Activated CD4-positive, alpha-beta T cell treated with anti-CD3 and anti-CD28 coated beads for 1 hour (primary cell): ENCODE measurements around the gene COL6A5.
"Not testable (repeated sequence)": the region's sequence is repeated elsewhere in the genome, so short reads cannot be mapped to it uniquely, and the experiment has no call there.

Source experiments
- DNase-seq: peaks from one replicate; pipeline ENCODE4 v3.0.0-alpha.2; 2020

Gene COL6A5

DNA sequence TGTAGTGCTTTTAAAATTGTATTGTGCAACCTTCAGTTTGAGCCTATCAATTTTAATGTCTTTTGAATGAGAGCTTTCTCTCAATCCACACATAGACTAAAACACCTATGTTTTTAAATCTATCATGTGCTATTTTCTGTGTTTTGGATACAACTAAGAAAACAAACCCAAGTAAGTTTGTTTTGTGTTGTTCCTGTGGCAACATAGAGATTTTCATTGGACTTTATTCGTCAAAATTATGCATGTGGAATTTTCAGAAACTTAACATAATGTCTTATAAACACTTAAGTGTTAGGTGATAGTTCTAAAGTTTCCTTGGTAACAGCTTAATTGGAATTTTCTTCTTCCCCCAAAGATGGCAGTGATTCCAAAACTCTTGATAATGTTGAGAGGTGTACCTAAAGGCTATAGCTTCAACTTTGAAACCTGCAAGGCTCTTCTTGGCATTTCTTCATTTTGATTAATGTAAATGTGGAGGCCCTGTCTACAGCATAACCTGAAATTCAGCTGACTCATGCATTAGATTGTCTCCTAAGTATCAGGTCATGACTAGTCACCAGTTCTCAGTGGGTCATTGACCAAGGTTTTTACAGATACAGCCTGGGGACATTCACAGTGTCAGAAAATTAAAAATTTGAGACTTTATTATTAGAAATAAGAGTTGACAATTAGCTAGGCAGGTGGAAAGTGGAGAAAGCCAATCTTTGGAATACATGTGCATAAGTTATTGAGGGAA, 44.4 kb downstream of the COL6A5 start:
- DNase-seq, result no peak

DNA sequence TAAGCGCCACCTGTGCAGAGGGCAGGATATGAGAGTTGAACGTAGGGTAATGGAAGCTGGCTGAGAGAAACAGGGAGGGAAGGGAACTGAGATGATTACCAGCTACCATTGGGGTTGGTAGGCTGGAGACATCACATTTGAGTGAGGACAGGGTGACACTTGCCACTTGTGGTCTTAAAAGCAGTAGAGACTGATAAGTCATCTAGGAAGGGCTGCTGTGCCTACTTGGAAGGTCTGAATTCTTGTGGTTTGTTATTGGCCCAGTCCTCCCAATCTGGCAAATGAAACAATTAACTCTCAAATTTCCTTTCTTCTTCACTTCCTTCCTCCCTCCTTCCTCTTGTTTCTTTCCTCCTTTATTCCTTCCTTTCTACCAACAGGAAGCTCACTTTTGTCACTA, 46.8 kb downstream of the COL6A5 start:
- no peak for DNase-seq

DNA sequence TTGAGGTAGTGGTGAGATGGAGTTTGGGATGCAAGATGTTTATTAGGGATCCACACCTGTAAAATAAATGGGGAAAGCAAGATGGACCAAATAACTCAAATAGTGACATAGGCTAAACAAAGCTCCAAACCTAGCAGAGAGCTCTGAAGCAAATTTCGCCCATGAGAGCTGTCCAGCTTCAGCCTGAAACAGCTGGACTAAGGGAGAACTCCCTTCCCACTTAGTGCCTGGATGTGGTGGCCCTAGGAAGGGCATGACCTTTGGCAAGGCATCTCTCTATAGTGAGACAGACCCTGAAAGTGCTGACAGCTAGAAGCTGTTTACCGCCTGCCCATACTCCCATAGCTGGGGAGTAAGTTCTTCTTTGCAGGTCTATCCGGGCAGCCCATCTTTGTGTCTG, 48.1 kb downstream of the COL6A5 start:
- DNase-seq, result no peak

DNA sequence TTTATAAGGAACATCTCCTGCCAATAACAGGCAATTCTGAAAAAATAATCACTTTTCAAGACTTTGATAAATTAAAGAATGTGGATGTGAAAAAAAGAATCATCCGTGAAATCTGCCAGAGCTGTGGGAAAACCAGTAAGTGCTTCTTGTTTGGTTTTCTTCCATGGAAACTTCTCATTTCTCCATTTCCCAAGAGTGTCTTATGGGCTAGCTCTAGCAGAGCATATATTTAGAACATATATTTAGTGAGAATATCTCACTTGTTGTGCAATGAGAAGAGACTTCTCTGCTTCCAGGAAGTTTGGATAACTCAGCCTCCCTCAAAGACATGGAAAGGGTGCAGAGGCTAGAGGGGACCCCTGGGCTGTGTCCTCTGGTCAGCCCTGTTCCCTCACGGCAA, 49.9 kb downstream of the COL6A5 start:
- no peak for DNase-seq

DNA sequence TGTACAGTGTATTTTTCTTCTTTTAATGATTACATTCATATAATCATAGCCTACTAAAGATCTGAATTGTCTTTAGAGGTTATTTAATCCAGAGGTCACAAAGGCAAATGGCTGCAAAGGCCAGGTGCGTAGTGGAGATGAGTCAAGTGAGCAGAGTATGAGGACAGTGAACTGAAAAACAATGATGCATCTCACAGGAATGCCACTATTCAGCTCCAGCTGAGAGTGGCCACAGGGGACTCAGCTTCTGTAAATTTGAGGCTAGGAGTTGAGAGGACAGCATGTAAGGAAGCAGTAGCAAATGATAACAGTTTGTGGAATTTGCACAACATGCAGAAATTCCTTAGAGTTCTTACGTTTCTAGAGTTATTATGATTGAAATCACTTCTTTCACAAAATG, 50.4 kb downstream of the COL6A5 start:
- no peak for DNase-seq

DNA sequence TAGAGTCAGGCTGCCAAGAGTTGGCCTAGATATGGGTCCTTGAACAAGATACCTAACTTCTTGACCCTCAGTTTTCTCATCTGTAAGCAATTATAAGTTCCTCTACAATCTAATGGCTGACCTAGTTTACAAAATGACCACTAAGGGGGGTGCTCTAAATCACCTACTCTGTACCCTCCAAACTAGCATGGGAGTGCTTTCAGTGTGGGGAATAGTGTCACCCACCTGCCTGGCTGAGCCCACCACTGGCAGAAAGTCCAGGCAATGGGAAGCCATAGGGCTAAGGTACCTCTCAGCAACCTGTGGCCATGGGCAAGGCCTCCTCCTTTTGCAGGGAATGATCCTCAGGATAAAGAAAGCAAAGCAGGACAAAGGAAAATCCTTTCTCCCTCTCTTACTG, 58.9 kb downstream of the COL6A5 start:
- no peak for DNase-seq

DNA sequence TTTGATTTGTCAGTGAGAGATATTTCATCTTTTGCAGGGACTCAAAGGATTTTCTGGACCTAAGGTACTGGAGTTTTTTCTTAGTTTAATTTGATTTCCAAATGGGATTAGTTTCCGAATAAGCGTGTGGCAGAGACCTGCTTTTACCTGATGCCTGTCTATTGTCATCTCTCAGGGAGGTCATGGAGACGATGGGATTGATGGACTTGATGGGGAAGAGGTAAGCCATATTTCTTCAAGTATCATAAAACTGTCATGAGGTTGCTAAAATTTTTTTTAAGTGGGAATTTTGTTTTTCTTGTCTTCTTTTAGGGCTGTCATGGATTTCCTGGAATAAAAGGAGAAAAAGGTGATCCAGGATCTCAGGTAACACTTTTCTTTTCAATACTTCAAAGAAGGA, 60.5 kb downstream of the COL6A5 start:
- DNase-seq, result no peak

DNA sequence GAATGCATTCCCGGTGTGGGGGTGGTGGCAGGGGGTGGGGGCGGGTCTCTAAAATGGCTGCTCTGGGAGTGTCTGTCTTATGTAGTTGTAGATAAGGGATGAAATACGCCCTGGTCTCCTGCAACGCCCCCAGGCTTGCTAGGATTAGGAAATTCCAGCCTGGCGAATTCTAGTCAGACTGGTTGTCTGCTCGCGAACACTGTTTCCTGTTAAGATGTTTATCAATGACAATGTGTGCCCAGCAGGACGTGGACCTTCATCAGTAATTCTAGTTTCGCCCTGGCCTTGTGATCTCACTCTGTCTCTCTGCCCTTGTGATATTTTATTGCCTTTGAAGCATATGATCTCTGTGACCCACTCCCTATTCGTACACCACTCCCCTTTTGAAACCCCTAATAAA, 62.8 kb downstream of the COL6A5 start:
- DNase-seq, result not testable (repeated sequence)

DNA sequence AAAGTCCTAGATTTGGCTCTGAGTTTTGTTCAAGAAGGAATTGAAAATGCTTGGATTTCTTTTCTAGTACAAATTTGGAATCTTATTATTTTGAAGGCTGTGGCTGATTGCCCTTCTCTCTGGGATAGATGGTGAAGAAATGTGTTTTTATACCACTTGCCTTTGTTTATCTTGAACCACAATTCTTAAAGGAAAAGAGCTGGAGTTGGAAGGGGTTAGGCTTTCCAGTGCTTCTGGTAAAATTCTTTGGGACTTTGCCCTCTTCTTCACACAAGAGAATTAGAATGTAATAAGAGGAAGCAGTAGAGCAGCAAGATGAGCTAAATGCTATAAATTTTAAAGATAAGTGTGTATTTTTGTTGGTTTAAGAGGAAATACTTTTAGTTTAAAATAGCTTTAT, 65.8 kb downstream of the COL6A5 start:
- no peak for DNase-seq

DNA sequence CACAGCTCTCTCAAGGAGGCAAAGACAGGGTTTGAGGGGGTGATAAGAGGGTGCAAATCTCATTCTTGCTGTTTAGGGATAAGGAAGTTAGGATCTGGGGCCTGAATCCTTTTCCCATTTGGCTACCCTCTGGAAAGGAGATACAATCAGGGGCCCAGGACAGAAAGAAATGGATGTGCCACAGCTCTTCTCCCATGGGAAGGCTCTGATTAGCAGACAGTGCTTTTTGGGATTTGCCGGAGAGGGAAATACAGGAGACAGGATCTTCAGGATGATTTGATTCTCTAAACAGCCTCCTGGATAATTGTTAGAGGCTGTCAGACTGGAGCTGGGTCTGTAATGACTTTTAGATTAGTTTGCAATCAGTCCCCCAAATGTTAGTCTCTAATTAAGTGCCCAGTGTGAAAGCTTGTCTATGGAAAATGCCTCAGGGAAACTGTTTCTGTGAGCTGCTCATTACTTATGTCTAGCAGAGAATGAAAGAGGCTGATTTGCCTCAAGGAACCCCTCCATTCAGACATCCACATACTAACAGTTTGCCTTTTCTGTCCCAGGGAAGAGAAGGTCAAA, 67.6 kb downstream of the COL6A5 start:
- no peak for DNase-seq

DNA sequence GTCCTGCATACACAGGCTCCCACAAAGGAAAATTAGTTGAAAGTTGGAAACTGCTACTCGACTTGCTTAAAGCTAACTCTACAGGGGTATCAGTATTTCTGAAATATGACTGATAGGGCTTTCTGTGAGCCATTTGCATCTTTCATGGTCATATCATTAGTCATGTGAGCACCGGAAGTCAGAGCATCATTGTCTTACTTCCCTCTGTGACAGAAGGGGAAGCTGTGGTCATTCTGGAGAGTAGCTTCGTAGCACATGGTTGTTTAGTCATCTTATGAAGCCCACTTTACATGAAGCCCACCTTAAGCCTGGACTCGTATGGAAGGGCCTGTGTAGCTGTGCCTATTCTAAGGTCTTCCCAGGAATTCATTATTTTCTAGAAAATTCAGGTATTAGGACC, 69.0 kb downstream of the COL6A5 start:
- no peak for DNase-seq

DNA sequence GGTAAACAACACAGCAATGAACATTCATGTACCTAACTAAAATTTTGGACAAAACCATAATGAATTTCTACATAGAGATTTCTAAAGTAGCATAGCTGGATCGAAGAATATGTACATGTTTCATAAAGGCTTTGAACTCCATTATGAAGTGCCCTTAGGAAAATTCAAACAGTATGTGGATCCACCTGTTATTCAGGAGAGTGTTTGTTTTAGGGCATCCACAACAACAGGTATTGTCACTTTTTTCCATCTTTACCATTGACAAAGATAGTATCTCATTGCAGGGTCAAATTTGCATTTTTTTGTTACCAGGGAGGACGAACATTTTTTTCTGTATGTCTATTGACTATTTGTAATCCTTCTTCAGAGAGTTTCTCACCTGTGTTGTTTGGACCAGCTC, 75.0 kb downstream of the COL6A5 start:
- no peak for DNase-seq

DNA sequence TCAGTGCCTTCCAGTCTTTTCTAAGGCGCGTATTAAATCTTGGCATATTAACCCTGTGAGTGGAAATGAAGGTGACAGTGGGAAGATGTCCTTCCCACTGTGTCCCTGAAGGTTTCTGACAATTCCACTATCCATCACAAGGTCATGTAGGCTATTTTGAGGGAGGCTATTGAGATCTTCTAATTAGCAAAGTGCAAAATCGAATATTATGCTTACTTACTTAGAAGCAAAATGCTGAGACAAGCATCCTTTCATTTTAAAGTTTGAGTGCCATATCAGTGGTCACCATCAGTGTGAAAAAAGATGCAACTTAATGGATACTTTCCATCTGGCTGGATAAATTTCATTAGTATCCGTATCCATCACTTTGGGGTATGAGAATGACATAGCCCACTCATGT, 77.6 kb downstream of the COL6A5 start:
- no peak for DNase-seq

DNA sequence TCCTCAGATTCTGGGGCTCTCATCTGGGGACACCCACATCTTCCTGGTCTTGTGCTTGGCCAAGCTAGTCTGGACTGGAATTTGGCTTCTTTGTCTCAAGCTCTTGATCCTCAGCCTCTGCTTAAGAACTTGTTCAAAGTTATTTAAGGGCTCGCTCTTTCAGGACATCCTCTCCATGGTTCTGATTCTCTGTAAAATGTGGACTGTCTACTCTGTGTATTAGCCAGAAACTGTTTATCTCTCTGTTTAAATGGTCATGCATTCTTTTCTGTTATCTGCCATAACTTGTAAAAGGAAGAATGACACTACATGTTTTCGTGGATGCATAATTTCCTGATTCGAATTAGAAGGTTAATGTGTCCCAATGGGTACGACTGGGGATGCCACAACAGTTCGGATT, 79.4 kb downstream of the COL6A5 start:
- DNase-seq, result no peak

DNA sequence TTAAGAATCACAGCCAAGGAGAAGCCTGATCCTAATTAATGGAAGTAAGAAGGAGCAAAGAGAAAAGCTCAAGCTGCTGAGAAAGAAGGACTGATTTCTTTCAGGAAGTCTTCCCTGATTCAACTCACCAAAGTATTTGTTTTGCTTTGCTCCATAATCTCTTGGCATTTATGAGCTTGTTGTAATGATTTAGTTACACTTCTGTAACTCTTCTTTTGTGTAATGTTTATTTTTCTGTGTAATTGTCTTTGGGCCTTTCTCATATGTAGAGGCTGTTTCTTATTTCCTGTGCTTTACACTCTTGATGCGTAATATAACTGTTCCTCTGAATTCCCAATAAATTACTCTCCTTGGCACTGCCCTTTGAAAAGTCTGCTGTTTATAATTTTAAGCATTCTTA, 80.0 kb downstream of the COL6A5 start:
- no peak for DNase-seq

DNA sequence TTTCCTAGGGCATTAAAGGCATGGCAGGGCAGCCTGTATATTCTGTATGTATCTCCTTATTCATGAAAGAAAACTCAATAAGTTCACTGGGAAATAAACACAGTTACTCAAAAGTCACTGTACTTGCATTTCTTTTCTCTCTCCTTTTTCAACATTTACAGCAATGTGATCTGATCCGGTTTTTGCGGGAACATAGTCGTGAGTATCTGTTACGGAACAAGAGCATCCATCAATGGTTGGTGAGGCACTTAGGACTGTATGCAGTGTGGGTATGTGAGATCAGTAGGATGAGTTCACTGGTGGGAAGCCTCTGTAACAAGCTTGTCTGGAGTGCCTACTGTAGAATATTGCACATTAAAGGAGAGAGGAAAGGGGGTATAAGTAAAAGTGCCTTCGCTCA, 80.7 kb downstream of the COL6A5 start:
- no peak for DNase-seq

DNA sequence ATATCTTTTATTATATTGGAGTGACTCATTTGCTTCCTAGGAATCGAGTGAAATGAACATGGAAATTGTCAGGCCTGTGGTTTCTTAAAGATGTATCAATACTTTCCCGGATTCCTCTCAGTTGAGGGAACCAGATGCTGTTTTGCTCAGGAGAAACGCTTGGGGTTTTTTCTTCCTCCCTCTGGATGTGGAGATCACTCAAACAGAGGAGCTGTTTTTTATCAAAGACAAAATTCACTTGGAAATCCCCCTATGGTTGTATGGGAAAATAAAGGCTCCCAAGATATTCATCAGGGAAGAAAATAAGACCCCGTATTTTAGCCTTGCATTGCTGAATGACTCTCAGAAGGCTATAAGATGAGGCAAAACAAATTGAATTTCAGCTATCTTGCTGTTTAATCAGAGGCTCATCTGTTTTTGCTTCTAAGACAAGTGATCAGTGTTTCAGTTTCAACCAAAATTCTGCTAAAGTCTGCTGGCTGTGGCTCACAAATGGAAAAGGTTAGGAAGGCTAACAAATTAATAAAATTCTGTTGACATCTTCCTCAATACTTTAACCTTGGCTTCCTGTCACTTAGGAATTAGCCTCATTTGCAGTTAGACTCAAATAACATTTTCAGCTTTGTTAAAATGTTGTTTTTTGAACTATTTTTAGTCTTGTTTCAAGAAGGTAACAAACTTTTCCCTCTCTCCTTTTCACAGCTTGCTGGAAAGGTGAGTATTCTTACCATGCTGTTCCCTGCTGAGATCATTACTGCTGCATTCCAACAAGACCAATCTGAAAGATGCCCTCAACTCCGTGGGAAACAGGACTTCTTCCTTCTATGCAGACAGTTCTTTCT, 83.6 kb downstream of the COL6A5 start:
- DNase-seq, result no peak

DNA sequence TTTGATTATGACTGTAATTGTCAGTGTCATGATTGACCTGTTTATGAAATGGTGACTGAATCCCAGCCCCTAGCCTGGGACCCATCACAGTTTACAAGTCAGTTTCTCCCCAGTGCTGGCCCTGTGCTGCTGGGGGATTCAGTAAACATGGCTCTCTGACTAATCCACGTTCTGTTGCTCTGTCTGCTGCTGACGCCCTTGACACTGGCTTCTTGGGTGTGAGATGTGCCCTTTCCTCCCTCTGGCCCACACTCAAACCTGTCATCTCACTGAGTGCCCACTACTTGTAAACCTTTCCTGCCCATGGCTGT, 84.2 kb downstream of the COL6A5 start:
- DNase-seq, result no peak

DNA sequence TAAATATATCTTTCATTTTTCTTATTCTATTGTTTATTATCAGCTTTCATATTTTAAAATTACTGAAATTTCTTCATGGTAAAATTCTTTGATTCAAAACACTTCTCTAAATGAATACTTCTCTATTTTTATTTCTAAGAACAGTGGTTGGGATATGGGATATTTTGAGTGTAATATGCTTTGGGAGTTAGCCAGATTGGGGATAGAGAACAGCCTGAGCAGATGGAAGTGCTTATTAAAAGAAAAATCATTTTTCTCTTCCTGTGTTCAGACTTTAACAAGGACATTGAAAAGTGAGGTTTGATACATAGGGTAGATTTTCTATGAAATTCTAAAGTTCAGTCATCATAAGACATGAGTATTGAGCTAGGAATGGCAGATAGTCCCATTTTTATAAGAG, 84.8 kb downstream of the COL6A5 start:
- DNase-seq, result no peak

DNA sequence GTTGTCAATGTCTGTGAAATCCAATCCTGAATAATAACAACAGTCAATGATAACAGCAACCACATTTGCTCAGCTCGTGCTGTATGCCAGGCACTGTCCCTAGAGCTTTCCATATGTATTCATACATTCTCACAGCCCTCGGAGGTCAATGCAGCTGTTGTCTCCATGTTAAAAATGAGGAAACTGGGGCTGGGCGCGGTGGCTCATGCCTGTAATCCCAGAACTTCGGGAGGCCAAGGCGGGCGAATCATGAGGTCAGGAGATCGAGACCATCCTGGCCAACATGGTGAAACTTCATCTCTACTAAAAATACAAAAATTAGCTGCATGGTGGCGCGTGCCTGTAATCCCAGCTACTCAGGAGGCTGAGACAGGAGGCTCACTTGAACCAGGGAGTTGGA, 86.6 kb downstream of the COL6A5 start:
- DNase-seq, result not testable (repeated sequence)

DNA sequence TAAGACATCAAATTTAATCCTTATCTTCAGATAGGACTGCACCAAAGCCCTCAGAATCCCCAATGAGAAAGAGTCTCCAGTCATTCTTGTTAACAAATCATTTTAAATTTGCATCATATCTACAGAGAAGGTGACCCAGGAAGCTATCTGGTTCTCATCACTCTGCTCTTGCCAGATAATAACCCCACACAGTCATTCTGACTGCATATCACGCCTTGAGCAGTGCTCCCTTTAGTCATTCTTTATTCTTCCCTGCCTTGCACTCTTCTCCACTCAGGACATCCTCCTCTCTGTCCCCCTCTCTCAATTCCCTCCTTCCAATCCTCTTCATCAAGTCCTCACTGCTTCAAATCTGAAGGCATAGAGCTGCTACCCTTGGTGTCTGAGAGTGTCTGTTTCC, 87.8 kb downstream of the COL6A5 start:
- DNase-seq, result no peak

DNA sequence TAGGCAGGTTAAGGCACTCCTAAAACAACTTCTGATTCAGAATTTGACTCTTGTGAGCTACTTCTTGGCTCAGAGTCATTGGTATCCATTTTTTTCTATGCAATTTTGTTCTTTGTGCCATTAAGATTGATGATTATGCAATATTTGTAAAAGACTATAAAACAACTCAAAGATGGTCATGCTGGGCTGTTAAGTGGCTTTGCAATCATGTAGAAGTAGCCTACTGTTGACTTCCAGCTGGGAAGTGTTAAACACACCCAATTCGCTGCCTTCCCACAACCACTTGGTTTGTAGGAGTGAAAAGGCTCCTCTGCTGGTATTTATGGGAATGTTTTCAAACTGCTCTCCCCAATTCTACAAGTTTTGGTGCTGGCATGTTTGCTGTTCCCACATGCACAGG, 96.8 kb downstream of the COL6A5 start:
- no peak for DNase-seq

DNA sequence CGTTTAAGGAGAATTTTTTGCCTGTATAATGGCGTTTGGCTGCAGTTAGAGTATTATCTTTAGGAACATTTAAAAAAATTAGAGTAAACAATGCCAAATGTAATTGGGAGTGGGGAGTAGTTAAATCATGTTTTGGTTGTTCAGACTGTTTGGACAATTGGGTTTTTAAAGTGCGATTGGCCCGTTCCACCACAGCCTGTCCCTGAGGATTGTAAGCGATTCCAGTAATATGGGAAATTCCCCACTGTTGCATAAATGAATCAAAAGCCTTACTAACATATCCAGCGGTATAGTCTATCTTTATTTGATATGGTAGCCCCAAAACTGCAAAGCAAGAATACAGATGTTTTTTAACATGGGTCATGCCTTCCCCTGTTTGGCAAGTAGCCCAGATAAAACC, 101.4 kb downstream of the COL6A5 start:
- DNase-seq, result not testable (repeated sequence)

DNA sequence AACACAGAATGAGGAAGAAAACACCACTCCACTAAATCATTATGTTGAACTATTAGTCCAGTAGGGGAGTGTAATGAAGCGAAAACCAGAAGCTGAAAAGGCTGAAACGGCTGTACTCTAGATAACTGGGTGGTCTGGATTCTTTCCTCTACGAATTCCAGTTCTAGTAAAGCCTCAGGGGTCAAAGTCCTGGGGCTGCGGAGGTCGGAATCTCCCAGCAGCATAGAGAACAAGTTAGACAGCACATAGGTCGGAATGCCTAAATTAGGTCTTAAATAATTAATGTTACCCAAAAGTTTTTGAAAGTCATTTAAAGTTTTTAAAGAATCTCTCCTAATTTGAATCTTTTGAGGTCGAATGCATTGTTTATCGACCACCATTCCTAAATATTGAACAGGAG, 102.7 kb downstream of the COL6A5 start:
- DNase-seq, result not testable (repeated sequence)

DNA sequence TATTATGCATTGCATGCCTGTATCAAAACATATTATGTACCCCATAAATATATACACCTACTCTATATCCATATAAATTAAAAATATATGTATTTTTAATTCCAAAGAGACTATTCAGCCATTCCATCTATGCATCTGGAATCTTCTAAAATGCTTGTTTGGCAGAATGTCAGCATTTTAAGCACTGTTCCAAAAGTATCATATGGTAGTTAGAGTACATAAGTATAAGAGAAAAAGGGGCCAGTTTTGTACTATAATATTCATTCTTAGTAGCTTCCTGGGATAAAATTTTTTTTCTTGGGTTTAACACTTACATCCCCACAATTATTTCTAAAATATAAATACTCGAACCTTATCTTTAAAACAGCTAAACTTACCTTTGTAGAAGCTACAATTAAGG, 111.1 kb downstream of the COL6A5 start:
- DNase-seq, result no peak
